ENCODE data around the gene DTHD1.

DNA sequence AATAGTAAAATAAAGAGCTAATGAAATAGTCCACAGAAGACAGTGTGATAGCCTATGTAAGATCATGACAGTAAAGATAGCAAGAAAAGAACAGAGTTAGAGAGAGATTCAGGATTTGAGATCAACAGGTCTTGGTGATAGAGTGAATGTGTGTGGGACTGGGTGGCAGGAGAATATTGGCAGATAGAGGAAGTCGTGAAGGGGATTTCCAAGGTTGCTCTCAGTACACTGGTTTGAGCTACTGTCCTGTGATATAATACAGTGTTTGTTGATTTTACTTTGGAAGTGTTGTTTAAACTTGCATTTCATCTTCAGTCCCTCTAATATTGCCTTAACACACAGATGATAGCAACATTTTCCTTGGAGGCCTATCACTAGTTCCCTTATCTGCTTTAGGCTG lies 44.1 kb downstream of the DTHD1 start:
- TF ChIP-seq POLR2A (IDR thresholded peaks at IDR 0.05; ENCODE audit: borderline replicate concordance, extremely low read depth, insufficient read depth, insufficient read length), result no peak
- TF ChIP-seq, protein P1, sequence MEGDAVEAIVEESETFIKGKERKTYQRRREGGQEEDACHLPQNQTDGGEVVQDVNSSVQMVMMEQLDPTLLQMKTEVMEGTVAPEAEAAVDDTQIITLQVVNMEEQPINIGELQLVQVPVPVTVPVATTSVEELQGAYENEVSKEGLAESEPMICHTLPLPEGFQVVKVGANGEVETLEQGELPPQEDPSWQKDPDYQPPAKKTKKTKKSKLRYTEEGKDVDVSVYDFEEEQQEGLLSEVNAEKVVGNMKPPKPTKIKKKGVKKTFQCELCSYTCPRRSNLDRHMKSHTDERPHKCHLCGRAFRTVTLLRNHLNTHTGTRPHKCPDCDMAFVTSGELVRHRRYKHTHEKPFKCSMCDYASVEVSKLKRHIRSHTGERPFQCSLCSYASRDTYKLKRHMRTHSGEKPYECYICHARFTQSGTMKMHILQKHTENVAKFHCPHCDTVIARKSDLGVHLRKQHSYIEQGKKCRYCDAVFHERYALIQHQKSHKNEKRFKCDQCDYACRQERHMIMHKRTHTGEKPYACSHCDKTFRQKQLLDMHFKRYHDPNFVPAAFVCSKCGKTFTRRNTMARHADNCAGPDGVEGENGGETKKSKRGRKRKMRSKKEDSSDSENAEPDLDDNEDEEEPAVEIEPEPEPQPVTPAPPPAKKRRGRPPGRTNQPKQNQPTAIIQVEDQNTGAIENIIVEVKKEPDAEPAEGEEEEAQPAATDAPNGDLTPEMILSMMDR (IDR thresholded peaks at IDR 0.05 in 2 of 3, conservative IDR thresholded peaks at IDR 0.05 in 1 of 3; ENCODE audit: borderline replicate concordance in 1 of 3, insufficient read depth in 1 of 3, low read depth in 2 of 3, low read length in 2 of 3), result no peak

All from HCT116 (cell line).